Skeletal muscle satellite cell (primary cell): ENCODE measurements around the gene CA9.
A peak's percentile ranks its signal among the peaks of the same experiment; 100 is the strongest.
"Not testable (repeated sequence)": the region's sequence is repeated elsewhere in the genome, so short reads cannot be mapped to it uniquely, and the experiment has no call there.

ENCODE experiments used
- H3K27me3 ChIP-seq: 2 replicates; pipeline ENCODE4 v1.7.0; 2013; ENCODE audit warnings: low read length; ENCODE audit not compliant: control insufficient read depth, insufficient read depth
- H3K36me3 ChIP-seq: 2 replicates; pipeline ENCODE4 v1.7.0; 2013; ENCODE audit warnings: mild to moderate bottlenecking, control low read depth, low read length; ENCODE audit not compliant: insufficient read depth
- H3K4me1 ChIP-seq: 2 replicates; pipeline ENCODE4 v1.7.0; 2013; ENCODE audit warnings: low read length; ENCODE audit not compliant: control insufficient read depth, insufficient read depth
- H3K4me2 ChIP-seq: 2 replicates; pipeline ENCODE4 v1.7.0; 2013; ENCODE audit warnings: mild to moderate bottlenecking, low read length
- H3K4me3 ChIP-seq: 2 replicates; pipeline ENCODE4 v1.7.0; 2013; ENCODE audit warnings: low read length
- H3K9ac ChIP-seq: 2 replicates; pipeline ENCODE4 v1.7.0; 2013; ENCODE audit warnings: mild to moderate bottlenecking, low read depth, low read length, moderate library complexity
- H3K9me3 ChIP-seq: replicated peaks from 2 replicates; pipeline ENCODE4 v1.7.0; 2013; ENCODE audit warnings: mild to moderate bottlenecking, control low read depth, low read length

The CA9 gene

GRCh38 chr9:35640431-35640830, 33.3 kb upstream of the CA9 start:
- not testable (repeated sequence) for H3K9ac ChIP-seq, H3K4me1 ChIP-seq, H3K9me3 ChIP-seq, H3K27me3 ChIP-seq, H3K4me2 ChIP-seq, H3K36me3 ChIP-seq, H3K4me3 ChIP-seq

GRCh38 chr9:35641478-35641877, 32.2 kb upstream of the CA9 start:
- not testable (repeated sequence) for H3K9me3 ChIP-seq, H3K27me3 ChIP-seq, H3K36me3 ChIP-seq, H3K4me2 ChIP-seq, H3K4me3 ChIP-seq, H3K9ac ChIP-seq
- H3K4me1 ChIP-seq: peaks cover 19% of the 10 kb centered on the region

- H3K27me3 ChIP-seq: no peaks in the 10 kb centered on the region
- no peaks in the 10 kb centered on the region for H3K9me3 ChIP-seq
- no peak overlapping the region for H3K4me2 ChIP-seq
- H3K36me3 ChIP-seq: no peaks in the 10 kb centered on the region
- peaks cover 24% of the 10 kb centered on the region for H3K4me1 ChIP-seq
- H3K4me3 ChIP-seq: no peak overlapping the region
- H3K9ac ChIP-seq: no peak overlapping the region
Measured at GRCh38 chr9:35643046-35643445, 30.7 kb upstream of the CA9 start.

GRCh38 chr9:35645736-35646135, 28.0 kb upstream of the CA9 start:
- H3K27me3 ChIP-seq, H3K9me3 ChIP-seq, H3K36me3 ChIP-seq: not testable (repeated sequence)
- H3K4me3 ChIP-seq: peak overlapping the region; percentile 76
- H3K4me1 ChIP-seq: peaks cover 37% of the 10 kb centered on the region
- peak overlapping the region; percentile 90 for H3K9ac ChIP-seq
- H3K4me2 ChIP-seq: peak overlapping the region; percentile 97

GRCh38 chr9:35646153-35646532, 27.6 kb upstream of the CA9 start:
- peaks cover 37% of the 10 kb centered on the region for H3K4me1 ChIP-seq
- peak overlapping the region; percentile 90 for H3K9ac ChIP-seq
- no peaks in the 10 kb centered on the region for H3K9me3 ChIP-seq
- peak overlapping the region; percentile 76 for H3K4me3 ChIP-seq
- H3K36me3 ChIP-seq: no peaks in the 10 kb centered on the region
- no peaks in the 10 kb centered on the region for H3K27me3 ChIP-seq
- H3K4me2 ChIP-seq: peak overlapping the region; percentile 97

- no peaks in the 10 kb centered on the region for H3K36me3 ChIP-seq
- H3K9ac ChIP-seq: peak overlapping the region; percentile 90
- H3K27me3 ChIP-seq: no peaks in the 10 kb centered on the region
- peak overlapping the region; percentile 76 for H3K4me3 ChIP-seq
- peak overlapping the region; percentile 97 for H3K4me2 ChIP-seq
- H3K4me1 ChIP-seq: peaks cover 37% of the 10 kb centered on the region
- H3K9me3 ChIP-seq: no peaks in the 10 kb centered on the region
Measured at GRCh38 chr9:35646533-35647265, 27.0 kb upstream of the CA9 start.

- H3K4me1 ChIP-seq: peaks cover 44% of the 10 kb centered on the region
- H3K9ac ChIP-seq: peak overlapping the region; percentile 32
- H3K9me3 ChIP-seq: no peaks in the 10 kb centered on the region
- peak overlapping the region; percentile 8 for H3K4me2 ChIP-seq
- H3K27me3 ChIP-seq: no peaks in the 10 kb centered on the region
- no peaks in the 10 kb centered on the region for H3K36me3 ChIP-seq
- peak overlapping the region; percentile 20 for H3K4me3 ChIP-seq
Measured at GRCh38 chr9:35649431-35650340, 24.0 kb upstream of the CA9 start.

GRCh38 chr9:35650341-35651158, 23.2 kb upstream of the CA9 start, which contains the start of gene SIT1:
Gene SIT1 (minus strand): TSS chr9:35650931. CDS start chr9:35650853, 78 bp downstream.
- H3K4me1 ChIP-seq: peaks cover 38% of the 10 kb centered on the region
- H3K4me3 ChIP-seq: no peak within 1 kb of the TSS

GRCh38 chr9:35651956-35652828, 21.5 kb upstream of the CA9 start:
- Histone ChIP-seq H3K27me3 (no peaks in the 10 kb centered on the region), H3K4me1 (peaks cover 27% of the 10 kb centered on the region), H3K9ac (no peak overlapping the region), H3K4me3 (no peak overlapping the region), H3K36me3 (no peaks in the 10 kb centered on the region), H3K4me2 (no peak overlapping the region), H3K9me3 (no peaks in the 10 kb centered on the region)

More at GRCh38 chr9:35650341-35651158, 23.2 kb upstream of the CA9 start, which contains the start of gene SIT1:
- Histone ChIP-seq H3K9ac (peak within 1 kb of the TSS; percentile 32), H3K27me3 (no peaks in the 10 kb centered on the region), H3K36me3 (no peaks in the 10 kb centered on the region), H3K9me3 (no peaks in the 10 kb centered on the region), H3K4me2 (peak within 1 kb of the TSS; percentile 8)

GRCh38 chr9:35652829-35653209, 20.9 kb upstream of the CA9 start:
- Histone ChIP-seq H3K36me3 (no peaks in the 10 kb centered on the region), H3K4me3 (no peak overlapping the region), H3K4me2 (no peak overlapping the region), H3K4me1 (peaks cover 29% of the 10 kb centered on the region), H3K9ac (no peak overlapping the region), H3K9me3 (no peaks in the 10 kb centered on the region), H3K27me3 (no peaks in the 10 kb centered on the region)
